H1 (cell line): ENCODE data around the gene G2E3. TPM values are rescaled to one million over a fixed set of nuclear protein-coding genes. Genes with fewer than 3 reads are reported as not detected.

Source experiments
- CTCF ChIA-PET: fragments of 300-600 bp; sonication (Branson Sonifier 250); formaldehyde crosslinking; loops from one replicate; lab custom pipeline; 2021; ENCODE audit not compliant: partially characterized antibody; lab: Charles Lee
- POLR2A ChIA-PET: fragments of 300-600 bp; sonication (Branson Sonifier 250); formaldehyde crosslinking; loops from one replicate; lab custom pipeline; 2021; ENCODE audit warnings: inconsistent platforms; ENCODE audit not compliant: partially characterized antibody; lab: Charles Lee
- DNase-seq, 2 experiments: peaks; one replicate each; pipeline versions ENCODE4 v3.0.0 to v3.0.0-alpha.2; 2010 to 2022; ENCODE audit warnings: low spot score in 2 of 2, low read depth in 1 of 2, mixed read lengths in 1 of 2
- FAIRE-seq: peaks from 2 replicates; lab custom pipeline; 2011; peaks lifted over from hg19 to GRCh38; lab: Jason Lieb, UNC
- H2AFZ ChIP-seq: 2 replicates; pipeline ENCODE4 v1.8.1; 2012; ENCODE audit warnings: low read length, inconsistent platforms
- H2AK5ac ChIP-seq: 2 replicates; pipeline ENCODE4 v1.6.1; 2013; ENCODE audit warnings: low read depth, low read length
- H2BK120ac ChIP-seq: replicated peaks from 2 replicates; pipeline ENCODE3; 2013; ENCODE audit warnings: low read depth, low read length, inconsistent platforms
- H2BK12ac ChIP-seq: 2 replicates; pipeline ENCODE4 v1.6.1; 2013; ENCODE audit warnings: low read depth, low read length
- H2BK15ac ChIP-seq: 2 replicates; pipeline ENCODE4 v1.6.1; 2013; ENCODE audit warnings: low read length
- H2BK20ac ChIP-seq: 2 replicates; pipeline ENCODE4 v1.6.1; 2013; ENCODE audit warnings: low read length
- H2BK5ac ChIP-seq: 2 replicates; pipeline ENCODE4 v1.6.1; 2013; ENCODE audit warnings: low read depth, low read length
- H3K14ac ChIP-seq: 2 replicates; pipeline ENCODE4 v1.6.1; 2013; ENCODE audit warnings: inconsistent platforms; ENCODE audit not compliant: insufficient read length
- H3K18ac ChIP-seq: 2 replicates; pipeline ENCODE4 v1.6.1; 2013; ENCODE audit warnings: low read length; ENCODE audit errors: extremely low read depth
- H3K23ac ChIP-seq: 2 replicates; pipeline ENCODE4 v1.6.1; 2013; ENCODE audit warnings: inconsistent platforms; ENCODE audit not compliant: insufficient read length
- H3K23me2 ChIP-seq: 2 replicates; pipeline ENCODE4 v1.6.1; 2013; ENCODE audit warnings: low read depth, low read length
- H3K27ac ChIP-seq: 2 replicates; pipeline ENCODE4 v1.6.1; 2011; ENCODE audit warnings: low read depth, low read length, inconsistent platforms
- H3K27me3 ChIP-seq, 4 experiments: replicated peaks in 1 of 4; 1 replicate in 1 of 4; 2 replicates in 3 of 4; pipeline versions ENCODE4 v1.6.1 to v1.8.1; 2011 to 2013; ENCODE audit warnings: low read length in 3 of 4, mild to moderate bottlenecking in 3 of 4, inconsistent platforms in 2 of 4, mixed read lengths in 2 of 4, moderate library complexity in 1 of 4; ENCODE audit not compliant: control insufficient read depth in 3 of 4, insufficient read depth in 3 of 4; ENCODE audit errors: extremely low read depth in 1 of 4
- H3K36me3 ChIP-seq, 4 experiments: 2 replicates each; pipeline versions ENCODE4 v1.6.1 to v1.8.1; 2011 to 2013; ENCODE audit warnings: mild to moderate bottlenecking in 4 of 4, low read length in 3 of 4, moderate library complexity in 2 of 4, control low read depth in 1 of 4, inconsistent platforms in 1 of 4; ENCODE audit not compliant: insufficient read depth in 4 of 4, control insufficient read depth in 2 of 4
- H3K4ac ChIP-seq: replicated peaks from 2 replicates; pipeline ENCODE3; 2013; ENCODE audit warnings: low read length, low read depth, mixed read lengths, inconsistent platforms; ENCODE audit not compliant: insufficient read length
- H3K4me1 ChIP-seq, 4 experiments: replicated peaks in 1 of 4; 1 replicate in 1 of 4; 2 replicates in 3 of 4; pipeline versions ENCODE4 v1.6.1 to v1.8.1; 2011 to 2013; ENCODE audit warnings: low read length in 3 of 4, inconsistent platforms in 2 of 4, mixed read lengths in 1 of 4; ENCODE audit not compliant: insufficient read depth in 4 of 4, control insufficient read depth in 3 of 4
- H3K4me2 ChIP-seq, 2 experiments: 2 replicates each; pipeline versions ENCODE4 v1.6.1 to v1.8.1; 2011 to 2013; ENCODE audit warnings: low read depth in 2 of 2, low read length in 2 of 2, control low read depth in 1 of 2, inconsistent platforms in 1 of 2, mild to moderate bottlenecking in 1 of 2; ENCODE audit not compliant: insufficient read depth in 1 of 2
- H3K4me3 ChIP-seq, 4 experiments: fragments of 200-600, 300-600 bp in 1 of 4; sonication (generic), shearing (Covaris generic), sonication (Bioruptor Twin) in 1 of 4; 2 replicates each; pipeline versions ENCODE4 v1.5.1 to v1.8.1; 2011 to 2016; ENCODE audit warnings: low read length in 4 of 4, low read depth in 3 of 4, control low read depth in 2 of 4, inconsistent platforms in 2 of 4, mild to moderate bottlenecking in 2 of 4, mixed read lengths in 1 of 4, moderate library complexity in 1 of 4; ENCODE audit not compliant: insufficient read depth in 2 of 4; ENCODE audit errors: extremely low read depth in 1 of 4
- H3K56ac ChIP-seq: replicated peaks from 2 replicates; pipeline ENCODE3; 2013; ENCODE audit warnings: low read depth, mild to moderate bottlenecking, mixed read lengths, low read length, inconsistent platforms; ENCODE audit not compliant: insufficient read length
- H3K79me1 ChIP-seq: 2 replicates; pipeline ENCODE4 v1.6.1; 2013; ENCODE audit warnings: low read depth, low read length, control low read depth
- H3K79me2 ChIP-seq, 2 experiments: 2 replicates each; pipeline versions ENCODE4 v1.6.1 to v1.8.1; 2012 to 2013; ENCODE audit warnings: low read length in 2 of 2, mild to moderate bottlenecking in 2 of 2, inconsistent platforms in 1 of 2; ENCODE audit not compliant: insufficient read depth in 2 of 2, control insufficient read depth in 1 of 2
- H3K9ac ChIP-seq, 4 experiments: replicated peaks in 1 of 4; 1 replicate in 1 of 4; 2 replicates in 3 of 4; pipeline versions ENCODE4 v1.6.1 to v1.8.1; 2011 to 2013; ENCODE audit warnings: low read depth in 3 of 4, low read length in 3 of 4, control low read depth in 2 of 4, mild to moderate bottlenecking in 2 of 4, moderate library complexity in 2 of 4, inconsistent platforms in 1 of 4; ENCODE audit errors: extremely low read depth in 1 of 4
- H3K9me3 ChIP-seq, 2 experiments: 2 replicates each; pipeline versions ENCODE4 v1.6.1 to v1.8.1; 2012 to 2013; ENCODE audit warnings: mild to moderate bottlenecking in 2 of 2, moderate library complexity in 2 of 2, control low read depth in 1 of 2, inconsistent platforms in 1 of 2, low read depth in 1 of 2, low read length in 1 of 2, mixed read lengths in 1 of 2; ENCODE audit not compliant: insufficient read depth in 2 of 2
- H4K20me1 ChIP-seq, 2 experiments: replicated peaks in 1 of 2; 2 replicates each; pipeline versions ENCODE3 to v1.8.1; 2011 to 2013; ENCODE audit warnings: inconsistent platforms in 2 of 2, low read length in 2 of 2, mild to moderate bottlenecking in 1 of 2; ENCODE audit not compliant: insufficient read depth in 2 of 2, control insufficient read depth in 1 of 2
- H4K5ac ChIP-seq: 2 replicates; pipeline ENCODE4 v1.6.1; 2013; ENCODE audit warnings: low read length, low read depth, mixed read lengths, inconsistent platforms; ENCODE audit not compliant: insufficient read length
- H4K8ac ChIP-seq: 2 replicates; pipeline ENCODE4 v1.8.0; 2013; ENCODE audit warnings: mild to moderate bottlenecking, moderate library complexity, low read length, inconsistent platforms; ENCODE audit not compliant: insufficient read depth; ENCODE audit errors: extremely low read depth
- H4K91ac ChIP-seq: replicated peaks from 2 replicates; pipeline ENCODE3; 2013; ENCODE audit warnings: low read length, mixed read lengths, inconsistent platforms; ENCODE audit not compliant: insufficient read length
- BCL11A ChIP-seq, 2 experiments: IDR thresholded peaks; one replicate each; pipeline ENCODE4 v1.6.1; 2011; ENCODE audit warnings: low read depth in 2 of 2, low read length in 2 of 2, mild to moderate bottlenecking in 2 of 2
- CREB1 ChIP-seq: IDR thresholded peaks from 2 replicates; pipeline ENCODE4 v1.6.1; 2012; ENCODE audit warnings: inconsistent platforms
- PHF8 ChIP-seq: fragments of 200-600 bp; sonication (generic); conservative IDR thresholded peaks from 2 replicates; pipeline ENCODE4 v1.7.1; 2012; ENCODE audit warnings: low read depth, mild to moderate bottlenecking, inconsistent platforms, low read length, moderate library complexity
- POLR2AphosphoS5 ChIP-seq: IDR thresholded peaks from 2 replicates; pipeline ENCODE4 v1.6.1; 2011; ENCODE audit warnings: low read depth, low read length
- SAP30 ChIP-seq: fragments of 300-600 bp; sonication (generic); IDR thresholded peaks from 2 replicates; pipeline ENCODE4 v1.7.1; 2012; ENCODE audit warnings: low read length, moderate library complexity, mild to moderate bottlenecking, inconsistent platforms; ENCODE audit not compliant: insufficient read depth, insufficient replicate concordance
- TAF7 ChIP-seq: optimal IDR thresholded peaks from 2 replicates; pipeline ENCODE3; 2011; ENCODE audit warnings: low read depth, mild to moderate bottlenecking, inconsistent platforms, low read length, moderate library complexity, borderline replicate concordance
- WGBS, 2 experiments: shearing (Covaris generic) in 1 of 2; methylation state at CpG; one replicate each; pipeline versions ENCODE4 v1.1.6 to v1.1.7; 2013 to 2015; ENCODE audit warnings: low lambda C conversion rate in 2 of 2, mixed read lengths in 2 of 2, inconsistent platforms in 1 of 2, low coverage in 1 of 2, missing lambda C conversion rate in 1 of 2; ENCODE audit not compliant: insufficient replicate concordance in 2 of 2, insufficient coverage in 1 of 2, insufficient read length in 1 of 2; ENCODE audit errors: extremely low coverage in 1 of 2, missing lambda C conversion rate in 1 of 2; 5-methylcytosine and 5-hydroxymethylcytosine counted together
- polyA plus RNA-seq, 7 experiments: library from polyadenylated mRNA; depleted of rRNA in 3 of 7; stranded (reverse) in 5 of 7; unstranded in 2 of 7; fragments of >200 nt in 5 of 7; fragments of 200-250 nt in 2 of 7; gene quantifications; 1 replicate in 5 of 7; 2 replicates in 1 of 7; 4 replicates in 1 of 7; pipeline versions ENCODE4 v1.2.1 to v1.2.3, GENCODE V29; 2011 to 2013; ENCODE audit warnings: missing spikeins in 2 of 7, mixed read lengths in 2 of 7
- total RNA-seq: library from RNA; stranded (reverse); fragmentation: NEBNext Ultra II Directional; extraction: Animal tissue kit (Norgen Biotek cat#: 25700); gene quantifications from 2 replicates; pipeline ENCODE4 v1.2.1, GENCODE V29; 2021
- TF ChIP-seq, protein P1 (sequence below): IDR thresholded peaks from 2 replicates; pipeline ENCODE4 v1.6.1; 2012; ENCODE audit warnings: low read length, inconsistent platforms

The G2E3 gene
- total and polyA plus RNA-seq, 2 of the 8 experiments (the other 6 are each of a cell fraction or from before 2014, with no cell fraction given): 9.2 to 72.0 TPM

GRCh38 chr14:30572771-30573170 lies 13.8 kb downstream of the G2E3 start:
- 82% methylated on average over 1 of the region's 1 CpG; no CpG with 5 or more reads in 1 of the 2 experiments for WGBS, 2 experiments
- Histone ChIP-seq H2BK20ac (no peak overlapping the region), H3K18ac (no peak overlapping the region), H3K79me2 (peaks cover 43 to 100% of the 10 kb centered on the region in 2 experiments), H4K5ac (no peak overlapping the region), H4K8ac (no peak overlapping the region), H2BK15ac (no peak overlapping the region), H3K4me2 (no peak overlapping the region), H2BK12ac (no peak overlapping the region), H3K4ac (no peak overlapping the region), H4K91ac (no peak overlapping the region), H3K14ac (no peak overlapping the region), H3K23ac (no peak overlapping the region), H3K79me1 (peaks cover 4% of the 10 kb centered on the region; the same call in 1 of the 2 replicates), H3K36me3 (no peaks in the 10 kb centered on the region), H3K27ac (no peak overlapping the region), H3K23me2 (no peaks in the 10 kb centered on the region), H4K20me1 (peaks cover 16 to 29% of the 10 kb centered on the region in 2 experiments), H3K9me3 (no peaks in the 10 kb centered on the region), H3K27me3 (no peaks in the 10 kb centered on the region), H2AFZ (no peak overlapping the region), H3K4me3 (no peak overlapping the region), H2AK5ac (no peak overlapping the region), H3K4me1 (peaks cover 0 to 20% (median 7%) of the 10 kb centered on the region in 4 experiments; a peak in 4 of 7 replicates), H2BK120ac (no peak overlapping the region), H2BK5ac (no peak overlapping the region), H3K9ac (no peak overlapping the region), H3K56ac (no peak overlapping the region)
- TF ChIP-seq SAP30 (no peak), TAF7 (no peak), POLR2AphosphoS5 (no peak), BCL11A (IDR thresholded peaks at IDR 0.05; ENCODE audit: low read depth in 2 of 2, low read length in 2 of 2) (no peak), PHF8 (no peak), CREB1 (no peak)
- TF ChIP-seq, protein P1, sequence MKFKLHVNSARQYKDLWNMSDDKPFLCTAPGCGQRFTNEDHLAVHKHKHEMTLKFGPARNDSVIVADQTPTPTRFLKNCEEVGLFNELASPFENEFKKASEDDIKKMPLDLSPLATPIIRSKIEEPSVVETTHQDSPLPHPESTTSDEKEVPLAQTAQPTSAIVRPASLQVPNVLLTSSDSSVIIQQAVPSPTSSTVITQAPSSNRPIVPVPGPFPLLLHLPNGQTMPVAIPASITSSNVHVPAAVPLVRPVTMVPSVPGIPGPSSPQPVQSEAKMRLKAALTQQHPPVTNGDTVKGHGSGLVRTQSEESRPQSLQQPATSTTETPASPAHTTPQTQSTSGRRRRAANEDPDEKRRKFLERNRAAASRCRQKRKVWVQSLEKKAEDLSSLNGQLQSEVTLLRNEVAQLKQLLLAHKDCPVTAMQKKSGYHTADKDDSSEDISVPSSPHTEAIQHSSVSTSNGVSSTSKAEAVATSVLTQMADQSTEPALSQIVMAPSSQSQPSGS: no peak
- DNase-seq: no peak
- no peak for FAIRE-seq
- ChIA-PET POLR2A (interaction anchor here (1.0 kb wide), 1 partner anchor 13 kb away, joined by 3 read pairs; the partner anchor contains the start of gene G2E3), CTCF (no interaction called here)
